ENCODE measurements around the gene IFITM5.

The IFITM5 gene

GRCh38 chr11:303363-303762 is 4.0 kb upstream of the IFITM5 start:
- Histone ChIP-seq H3K9me3 (ENCODE audit: insufficient read depth, low read length) (no peaks in the 10 kb centered on the region), H3K36me3 (replicated peaks; ENCODE audit: low read depth, low read length) (no peaks in the 10 kb centered on the region), H4K20me1 (ENCODE audit: insufficient read depth, low read length) (no peaks in the 10 kb centered on the region), H3K9ac (ENCODE audit: low read length) (peak overlapping the region; percentile 5; the same call in 1 of the 2 replicates), H3K27ac (ENCODE audit: low read length) (no peak overlapping the region), H3K4me2 (ENCODE audit: low read length) (peak overlapping the region; percentile 75), H3K4me1 (ENCODE audit: low read length) (peaks cover 25% of the 10 kb centered on the region), H3K27me3 (ENCODE audit: low read depth, low read length) (peaks cover 5% of the 10 kb centered on the region; the same call in 1 of the 2 replicates), H2AFZ (ENCODE audit: low read depth, low read length) (no peak overlapping the region), H3K79me2 (ENCODE audit: low read length) (no peaks in the 10 kb centered on the region), H3K4me3 (ENCODE audit: low read length) (peak overlapping the region; percentile 47)
- no peak for TF ChIP-seq EZH2phosphoT487 (IDR thresholded peaks at IDR 0.05; ENCODE audit: low read depth)
- no peak for TF ChIP-seq CTCF (IDR thresholded peaks at IDR 0.05; ENCODE audit: low read depth, low read length)

GRCh38 chr11:299951-300735 is 817 bp upstream of the IFITM5 start:
- H3K36me3 ChIP-seq (replicated peaks; ENCODE audit: low read depth, low read length): no peaks in the 10 kb centered on the region
- peaks cover 19% of the 10 kb centered on the region for H3K4me1 ChIP-seq (ENCODE audit: low read length)
- no peak overlapping the region for H2AFZ ChIP-seq (ENCODE audit: low read depth, low read length)
- no peak overlapping the region for H3K9ac ChIP-seq (ENCODE audit: low read length)
- H3K79me2 ChIP-seq (ENCODE audit: low read length): no peaks in the 10 kb centered on the region
- H3K4me3 ChIP-seq (ENCODE audit: low read length): no peak overlapping the region
- no peak overlapping the region for H3K4me2 ChIP-seq (ENCODE audit: low read length)
- no peaks in the 10 kb centered on the region for H3K9me3 ChIP-seq (ENCODE audit: insufficient read depth, low read length)
- TF ChIP-seq CTCF (IDR thresholded peaks at IDR 0.05; ENCODE audit: low read depth, low read length): 0 out of 2 replicates have a peak, but pooled peaks have one; percentile 4
- no peak for TF ChIP-seq EZH2phosphoT487 (IDR thresholded peaks at IDR 0.05; ENCODE audit: low read depth)
- H4K20me1 ChIP-seq (ENCODE audit: insufficient read depth, low read length): no peaks in the 10 kb centered on the region
- peaks cover 5% of the 10 kb centered on the region; the same call in 1 of the 2 replicates for H3K27me3 ChIP-seq (ENCODE audit: low read depth, low read length)
- H3K27ac ChIP-seq (ENCODE audit: low read length): no peak overlapping the region

- no peak overlapping the region for H3K4me2 ChIP-seq (ENCODE audit: low read length)
- H3K79me2 ChIP-seq (ENCODE audit: low read length): no peaks in the 10 kb centered on the region
- no peaks in the 10 kb centered on the region for H4K20me1 ChIP-seq (ENCODE audit: insufficient read depth, low read length)
- peaks cover 5% of the 10 kb centered on the region for H3K36me3 ChIP-seq (replicated peaks; ENCODE audit: low read depth, low read length)
- H3K9me3 ChIP-seq (ENCODE audit: insufficient read depth, low read length): no peaks in the 10 kb centered on the region
- H3K4me3 ChIP-seq (ENCODE audit: low read length): no peak overlapping the region
- no peak overlapping the region for H3K27ac ChIP-seq (ENCODE audit: low read length)
- peaks cover 5% of the 10 kb centered on the region; the same call in 1 of the 2 replicates for H3K27me3 ChIP-seq (ENCODE audit: low read depth, low read length)
- peaks cover 12% of the 10 kb centered on the region for H3K4me1 ChIP-seq (ENCODE audit: low read length)
- no peak overlapping the region for H2AFZ ChIP-seq (ENCODE audit: low read depth, low read length)
- no peak for TF ChIP-seq EZH2phosphoT487 (IDR thresholded peaks at IDR 0.05; ENCODE audit: low read depth)
- no peak for TF ChIP-seq CTCF (IDR thresholded peaks at IDR 0.05; ENCODE audit: low read depth, low read length)
- no peak overlapping the region for H3K9ac ChIP-seq (ENCODE audit: low read length)
These were observed 790 bp downstream of the IFITM5 start for GRCh38 chr11:298406-299065.
